ENCODE data around the gene EDEM3. TPM values are rescaled to one million over a fixed set of nuclear protein-coding genes. Genes with fewer than 3 reads are reported as not detected.
A peak's percentile ranks its signal among the peaks of the same experiment; 100 is the strongest.

EDEM3 gene
- polyA plus RNA-seq, 3 donors = 15.5 to 21.9 (median 18.0) TPM

- Histone ChIP-seq H3K9ac (ENCODE audit: insufficient read depth, low read length, poor library complexity, severe bottlenecking) (no peak overlapping the region), H4K20me1 (ENCODE audit: insufficient read depth, low read length) (peaks cover 52% of the 10 kb centered on the region), H2AFZ (ENCODE audit: insufficient read depth, low read depth, low read length, poor library complexity, severe bottlenecking) (no peak overlapping the region), H3K9me3 (replicated peaks in 1 of 2; ENCODE audit: control insufficient read depth in 1 of 2, insufficient read depth in 1 of 2, low read length in 2 of 2) (no peaks in the 10 kb centered on the region), H3K4me2 (replicated peaks; ENCODE audit: extremely low read depth, low read length, poor library complexity, severe bottlenecking) (no peak overlapping the region), H3K27ac (ENCODE audit: low read depth in 1 of 2, low read length in 2 of 2) (no peak overlapping the region), H3K36me3 (replicated peaks in 1 of 2; ENCODE audit: control insufficient read depth in 1 of 2, insufficient read depth in 2 of 2, low read length in 2 of 2) (peaks cover 20 to 50% of the 10 kb centered on the region in 2 donors), H3K79me2 (ENCODE audit: insufficient read depth, low read length) (peaks cover 40% of the 10 kb centered on the region), H3K27me3 (ENCODE audit: control insufficient read depth in 2 of 2, insufficient read depth in 2 of 2, low read length in 2 of 2) (no peaks in the 10 kb centered on the region), H3K4me3 (replicated peaks in 1 of 3; ENCODE audit: low read depth in 2 of 3, low read length in 3 of 3) (no peak overlapping the region), H3K4me1 (ENCODE audit: control insufficient read depth in 1 of 2, insufficient read depth in 2 of 2, low read length in 2 of 2) (peaks cover 0 to 6% of the 10 kb centered on the region in 2 donors)
- no CpG with 5 or more reads among the region's 1 CpG for WGBS (ENCODE audit: insufficient coverage)
- Mint-ChIP-seq H3K27ac (no peak overlapping the region), H3K9me3 (no peaks in the 10 kb centered on the region), H3K4me3 (no peak overlapping the region), H3K4me1 (peaks cover 8% of the 10 kb centered on the region), H3K27me3 (ENCODE audit: low read depth in 3 of 3) (no peaks in the 10 kb centered on the region), H3K36me3 (peaks cover 23 to 42% of the 10 kb centered on the region in 2 donors)
- TF ChIP-seq CTCF (IDR thresholded peaks at IDR 0.05) = no peak
- DNase-seq = no peak
- intact Hi-C loops (cut with micrococcal nuclease) = no loop called here
These were observed 15.6 kb downstream of the EDEM3 start for GRCh38 chr1:184739070-184739469.

- Histone ChIP-seq H4K20me1 (ENCODE audit: insufficient read depth, low read length) (peaks cover 25% of the 10 kb centered on the region), H3K4me3 (replicated peaks in 1 of 3; ENCODE audit: low read depth in 2 of 3, low read length in 3 of 3) (no peak overlapping the region), H3K36me3 (replicated peaks in 1 of 2; ENCODE audit: control insufficient read depth in 1 of 2, insufficient read depth in 2 of 2, low read length in 2 of 2) (peaks cover 55 to 70% of the 10 kb centered on the region in 2 donors), H3K27ac (ENCODE audit: low read depth in 1 of 2, low read length in 2 of 2) (peak overlapping the region in 1 of 2 donors; percentile 67), H3K79me2 (ENCODE audit: insufficient read depth, low read length) (peaks cover 4% of the 10 kb centered on the region), H3K27me3 (ENCODE audit: control insufficient read depth in 2 of 2, insufficient read depth in 2 of 2, low read length in 2 of 2) (no peaks in the 10 kb centered on the region), H3K4me2 (replicated peaks; ENCODE audit: extremely low read depth, low read length, poor library complexity, severe bottlenecking) (no peak overlapping the region), H3K9ac (ENCODE audit: insufficient read depth, low read length, poor library complexity, severe bottlenecking) (no peak overlapping the region), H3K9me3 (replicated peaks in 1 of 2; ENCODE audit: control insufficient read depth in 1 of 2, insufficient read depth in 1 of 2, low read length in 2 of 2) (no peaks in the 10 kb centered on the region), H3K4me1 (ENCODE audit: control insufficient read depth in 1 of 2, insufficient read depth in 2 of 2, low read length in 2 of 2) (peaks cover 0 to 6% of the 10 kb centered on the region in 2 donors), H2AFZ (ENCODE audit: insufficient read depth, low read depth, low read length, poor library complexity, severe bottlenecking) (no peak overlapping the region)
- peaks cover 9% of the 10 kb centered on the region for H3K4me1 Mint-ChIP-seq
- peak; percentile 13 to 24 (median 15) for DNase-seq
- H3K36me3 Mint-ChIP-seq = peaks cover 41 to 63% of the 10 kb centered on the region in 2 donors
- peak overlapping the region in 5 of 7 donors; percentile 8 to 56 (median 24) for H3K27ac Mint-ChIP-seq
- TF ChIP-seq CTCF (IDR thresholded peaks at IDR 0.05) = no peak
- intact Hi-C loops (cut with micrococcal nuclease) = no loop called here
- H3K9me3 Mint-ChIP-seq = no peaks in the 10 kb centered on the region
- no peaks in the 10 kb centered on the region for H3K27me3 Mint-ChIP-seq (ENCODE audit: low read depth in 3 of 3)
- no peak overlapping the region for H3K4me3 Mint-ChIP-seq
These were observed 19.7 kb downstream of the EDEM3 start for GRCh38 chr1:184734980-184735379.
